HG02759 (cell line): ENCODE measurements around the gene SEPTIN14.
"Not testable (repeated sequence)": the region's sequence is repeated elsewhere in the genome, so short reads cannot be mapped to it uniquely, and the experiment has no call there.

Experiments used
- ATAC-seq: cut with Tn5 transposase; IDR thresholded peaks from one replicate; pipeline ENCODE4 v1.9.1; 2021; ENCODE audit warnings: mild to moderate bottlenecking, moderate library complexity; ENCODE audit not compliant: unreplicated experiment

Gene SEPTIN14

DNA sequence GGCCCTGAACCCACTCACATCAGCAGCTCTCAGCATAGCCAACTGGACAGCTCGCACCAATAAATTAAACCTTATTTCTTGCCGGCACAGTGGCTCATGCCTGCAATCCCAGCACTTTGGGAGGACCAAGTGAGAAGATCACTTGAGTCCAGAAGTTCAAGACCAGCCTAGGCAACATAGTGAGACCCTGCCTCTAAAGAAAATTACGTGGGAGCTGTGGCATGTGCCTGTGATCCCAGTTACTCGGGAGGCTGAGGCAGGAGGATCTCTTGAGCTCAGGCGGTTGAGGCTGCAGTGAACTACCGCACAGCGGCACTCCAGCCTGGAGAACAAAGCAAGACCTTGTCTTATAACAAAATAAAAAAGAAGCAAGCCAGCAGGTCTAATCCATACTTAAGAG, 75.7 kb downstream of the SEPTIN14 start:
- ATAC-seq: no peak

DNA sequence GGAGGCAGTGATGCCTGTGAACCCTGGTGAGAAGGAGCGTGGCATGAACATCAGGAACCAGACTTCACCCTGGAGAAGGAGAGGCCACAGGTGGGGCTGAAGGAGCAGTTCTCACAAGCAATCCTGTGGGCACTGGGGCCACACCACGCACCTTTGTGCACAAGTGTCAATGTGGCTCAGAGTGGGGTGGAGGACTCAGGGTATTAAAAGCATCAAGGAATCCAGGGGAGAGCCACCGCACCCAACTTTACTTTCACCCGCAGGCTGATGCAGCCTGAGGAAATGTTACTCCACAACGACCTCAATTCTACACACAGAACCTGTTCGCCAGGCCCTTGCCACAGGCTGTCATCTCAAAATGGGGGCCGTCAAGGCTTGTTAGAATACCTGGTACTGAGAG, 77.1 kb downstream of the SEPTIN14 start:
- ATAC-seq: not testable (repeated sequence)

GRCh38 chr7:55784151-55784550, 78.4 kb downstream of the SEPTIN14 start:
- ATAC-seq: no peak

DNA sequence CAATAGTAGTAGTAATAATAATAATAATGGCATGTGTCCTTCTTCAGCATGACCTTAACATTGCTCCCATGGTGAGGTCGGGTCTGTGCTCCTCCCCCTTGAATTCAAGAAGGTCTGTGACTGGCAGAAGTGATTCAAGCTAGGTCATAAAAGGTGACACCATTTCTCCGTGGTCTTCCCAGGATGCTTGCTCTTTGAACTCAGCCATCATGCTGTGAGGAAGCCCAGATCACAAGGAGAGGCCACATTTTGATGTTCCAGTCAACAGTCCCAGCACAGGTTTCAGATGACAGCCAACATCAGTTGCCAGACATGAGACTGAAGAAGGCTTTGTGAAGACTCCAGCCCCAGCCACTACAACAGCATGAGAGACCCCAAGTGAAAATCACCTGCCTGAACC, 83.9 kb downstream of the SEPTIN14 start:
- no peak for ATAC-seq

GRCh38 chr7:55776196-55776595, 86.4 kb downstream of the SEPTIN14 start:
- no peak for ATAC-seq

- ATAC-seq: no peak
Measured at GRCh38 chr7:55775051-55775420, 87.5 kb downstream of the SEPTIN14 start.

- no peak for ATAC-seq
Measured at GRCh38 chr7:55774327-55775050, 88.1 kb downstream of the SEPTIN14 start.

DNA sequence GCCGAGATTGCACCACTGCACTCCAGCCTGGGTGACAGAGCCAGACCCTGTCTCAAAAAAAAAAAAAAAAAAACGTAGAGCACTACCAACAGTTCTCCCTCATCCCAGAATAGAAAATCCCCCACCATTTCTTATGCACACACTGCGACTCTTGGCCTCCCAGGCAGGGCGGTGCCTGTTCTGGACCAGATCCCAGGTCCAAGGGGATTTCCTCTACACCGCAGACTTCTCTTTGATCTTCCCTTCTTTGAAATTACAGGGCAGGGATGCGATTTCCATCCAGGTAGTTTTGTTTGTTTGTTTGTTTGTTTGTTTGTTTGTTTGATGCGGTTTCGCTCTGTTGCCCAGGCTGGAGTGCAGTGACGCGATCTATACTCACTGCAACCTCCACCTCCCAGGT, 91.8 kb downstream of the SEPTIN14 start:
- no peak for ATAC-seq

- not testable (repeated sequence) for ATAC-seq
Measured at GRCh38 chr7:55753274-55753862, 109.2 kb downstream of the SEPTIN14 start.

DNA sequence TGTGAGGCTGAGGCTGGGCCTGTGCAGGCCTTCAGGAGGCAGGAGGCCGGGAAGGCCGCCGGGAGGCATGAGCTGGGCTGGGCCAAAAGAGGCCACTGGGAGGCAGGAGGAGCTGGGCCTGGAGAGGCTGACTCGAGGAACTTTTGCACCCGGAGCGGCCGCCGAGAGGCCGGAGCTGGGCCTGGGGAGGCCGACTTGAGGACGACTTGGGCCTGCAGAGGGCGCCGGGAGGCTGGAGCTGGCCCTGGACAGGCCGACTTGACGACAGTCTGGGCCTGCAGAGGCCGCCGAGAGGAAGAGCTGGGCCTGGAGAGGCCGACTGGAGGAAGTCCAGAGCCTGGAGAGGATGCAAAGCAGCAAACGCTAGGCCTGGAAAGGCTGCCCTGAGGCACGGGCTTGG, 117.8 kb downstream of the SEPTIN14 start:
- not testable (repeated sequence) for ATAC-seq
